Amniotic epithelial cell (primary cell): ENCODE measurements around the gene NRBF2.
"Not testable (repeated sequence)": the region's sequence is repeated elsewhere in the genome, so short reads cannot be mapped to it uniquely, and the experiment has no call there.

ENCODE experiments used
- DNase-seq: peaks from one replicate; pipeline ENCODE4 v3.0.0-alpha.2; 2010; ENCODE audit warnings: low read depth

Gene NRBF2

DNA sequence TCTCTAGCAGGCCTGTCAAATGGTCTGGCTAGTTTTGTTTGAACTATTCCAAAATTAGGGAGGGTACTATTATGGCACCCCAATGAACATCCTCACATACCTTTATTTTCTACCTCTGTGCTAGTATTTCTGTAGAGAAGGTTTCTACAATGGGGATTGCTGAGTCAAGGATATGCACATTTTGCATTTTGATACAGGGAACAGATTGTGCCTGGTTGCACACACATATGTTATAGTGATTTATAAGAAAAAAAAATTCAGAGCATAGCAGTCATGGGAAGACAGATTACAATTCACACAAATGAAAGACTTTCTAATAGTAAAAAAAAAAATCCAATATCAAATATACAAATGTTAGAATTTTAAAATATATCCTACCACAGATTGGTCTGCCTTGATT is 14.1 kb upstream of the NRBF2 start:
- DNase-seq: no peak

DNA sequence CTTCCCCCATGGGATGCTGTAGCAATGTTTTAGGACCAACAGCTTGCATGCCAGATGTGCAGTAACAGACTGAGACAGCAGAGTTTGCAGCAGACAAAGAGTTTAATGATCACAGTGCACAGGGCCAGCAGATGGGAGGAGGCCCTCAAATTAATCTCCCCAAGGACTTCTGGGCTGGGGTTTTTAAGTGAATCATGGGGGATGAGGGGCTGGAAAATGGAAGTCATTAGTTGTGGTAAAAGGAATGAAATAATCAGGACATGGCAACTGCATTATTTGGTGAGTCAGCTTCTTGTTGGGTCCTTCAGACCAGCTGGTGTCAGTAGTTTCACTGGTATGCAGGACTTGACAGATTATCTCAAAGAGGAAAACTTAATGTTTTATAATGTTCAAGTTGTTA is 12.6 kb upstream of the NRBF2 start:
- peak; percentile 95 for DNase-seq

DNA sequence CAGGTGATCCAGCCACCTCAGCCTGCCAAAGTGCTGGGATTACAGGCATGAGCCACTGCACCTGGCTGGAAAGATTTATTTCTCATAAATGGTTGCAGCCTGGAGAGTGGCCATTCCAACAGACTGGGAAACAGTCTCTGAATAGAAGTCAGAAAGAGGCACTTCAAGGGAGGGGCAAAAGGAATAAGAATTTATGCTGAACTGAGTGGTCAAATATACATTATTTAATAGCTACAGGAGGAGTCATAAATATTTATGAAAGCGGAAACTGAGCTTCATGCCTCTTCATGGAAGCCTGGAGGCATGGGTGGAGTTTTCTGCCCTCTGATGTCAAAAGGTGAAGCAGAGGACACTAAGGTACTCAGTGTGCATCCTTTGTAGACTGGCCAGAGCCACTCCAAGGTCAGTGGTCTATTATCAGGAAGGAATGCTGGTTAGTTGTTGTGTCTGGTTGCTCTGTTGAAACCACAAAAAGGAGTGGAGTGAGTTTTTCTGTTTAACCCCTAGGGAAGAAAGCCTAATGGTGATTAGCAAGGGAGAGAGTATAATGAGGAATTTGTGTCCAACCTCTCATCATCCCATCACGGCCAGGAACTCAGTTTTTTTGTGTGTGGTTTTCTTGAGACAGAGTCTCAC is 9.3 kb upstream of the NRBF2 start:
- DNase-seq: peak; percentile 96

DNA sequence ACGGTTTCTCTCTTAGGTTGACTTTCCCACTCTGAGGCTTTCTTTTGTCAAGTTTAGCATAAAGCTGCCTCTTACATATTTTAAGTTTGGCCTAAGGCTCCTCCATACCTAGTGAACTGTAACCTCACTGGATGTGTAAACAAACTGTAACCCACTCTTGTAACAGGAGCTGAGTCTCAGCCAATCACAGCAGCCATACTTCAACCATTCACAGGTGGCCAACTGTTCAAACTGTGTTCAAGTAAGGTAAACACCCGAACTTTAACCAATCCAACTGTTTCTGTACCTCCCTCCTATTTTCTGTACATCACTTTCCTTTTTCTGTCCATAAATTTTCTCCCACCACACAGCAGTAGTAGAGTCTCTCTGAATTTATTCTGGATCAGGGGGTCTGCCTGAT is 7.7 kb upstream of the NRBF2 start:
- DNase-seq: no peak

DNA sequence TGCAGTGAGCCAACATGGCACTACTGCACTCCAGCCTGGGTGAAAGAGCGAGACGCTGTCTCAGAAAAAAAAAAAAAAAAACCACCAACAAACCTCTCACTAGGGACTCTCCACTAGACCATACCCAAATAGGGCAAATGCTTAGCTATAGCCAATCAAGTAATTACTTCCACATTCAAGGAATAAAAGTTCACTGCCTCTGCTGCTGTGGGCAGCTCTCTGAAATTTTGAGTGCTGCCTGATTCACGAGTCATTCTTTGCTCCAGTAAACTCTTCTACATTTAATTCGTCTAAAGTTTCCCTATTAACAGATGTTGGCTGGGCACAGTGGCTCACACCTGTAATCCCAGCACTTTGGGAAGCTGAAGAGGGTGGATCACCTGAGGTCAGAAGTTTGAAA is 4.7 kb upstream of the NRBF2 start:
- no peak for DNase-seq

DNA sequence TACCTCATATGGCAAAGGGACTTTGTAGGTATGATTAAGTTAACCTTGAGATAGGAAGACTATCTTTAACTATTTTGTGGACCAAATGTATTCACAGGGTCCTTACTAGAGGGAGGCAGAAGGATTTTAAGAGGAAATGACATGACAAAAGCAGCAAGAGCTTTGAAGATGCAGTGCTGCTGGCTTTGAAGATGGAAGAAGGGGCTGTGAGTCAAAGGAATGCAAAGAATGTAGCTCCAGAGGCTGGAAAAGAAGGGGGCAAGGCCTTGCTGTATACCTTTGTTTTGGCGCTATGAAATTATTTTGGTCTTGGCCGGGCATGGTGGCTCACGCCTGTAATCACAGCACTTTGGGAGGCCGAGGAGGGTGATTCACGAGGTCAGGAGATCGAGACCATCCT is 3.2 kb upstream of the NRBF2 start:
- DNase-seq: no peak

DNA sequence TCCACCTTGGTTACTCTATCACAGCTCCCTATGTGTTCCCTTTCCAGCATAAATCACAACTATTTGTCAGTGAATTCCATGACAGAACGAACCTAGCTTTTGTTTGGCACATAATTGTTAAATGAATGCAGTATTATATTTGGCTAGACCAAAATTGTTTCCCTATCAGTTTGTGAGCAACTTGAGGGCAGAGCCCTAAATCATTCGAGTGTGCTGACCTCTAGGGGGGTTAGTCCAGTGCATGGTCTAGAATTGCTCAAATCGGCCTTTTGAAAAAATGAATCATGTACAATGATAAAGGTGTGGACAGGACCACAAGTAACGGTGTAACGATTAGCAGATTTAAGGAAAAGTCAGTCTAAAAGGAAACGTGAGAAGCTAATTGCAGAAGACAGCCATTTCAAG is 475 bp upstream of the NRBF2 start:
- DNase-seq: no peak

DNA sequence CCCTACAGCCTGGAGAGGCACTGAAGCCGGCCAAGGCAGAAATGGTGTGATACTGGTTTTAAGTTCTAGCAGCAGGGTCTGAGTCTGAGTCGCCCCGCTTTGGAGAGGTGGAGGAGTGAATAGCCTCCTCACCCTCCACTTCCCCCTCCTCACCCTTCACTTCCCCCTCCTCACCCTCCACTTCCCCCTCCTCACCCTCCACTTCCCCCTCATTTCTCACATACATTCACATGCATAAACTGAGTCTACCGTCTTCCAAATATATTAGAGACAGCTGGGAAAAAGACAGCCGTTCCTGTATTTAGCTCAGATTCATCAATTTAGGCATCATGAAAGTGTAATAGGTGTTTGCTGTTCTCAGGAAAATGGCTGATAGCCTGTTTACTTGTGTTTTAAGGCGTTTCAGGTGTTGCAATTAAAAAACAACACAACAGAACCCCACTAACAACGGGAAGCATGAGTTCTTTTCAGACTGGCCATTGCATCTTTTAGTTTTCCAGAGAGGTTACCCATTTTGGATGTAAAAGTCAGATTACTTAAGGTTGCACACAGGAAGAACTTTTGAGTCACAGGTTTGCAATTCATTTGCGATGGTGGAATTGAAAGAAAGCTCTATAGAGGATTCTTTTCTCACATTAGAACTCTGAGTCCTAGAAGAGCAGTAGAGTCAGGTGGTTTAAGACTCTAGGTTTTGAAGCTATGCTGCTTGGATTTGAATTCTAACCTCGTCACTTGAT is 861 bp downstream of the NRBF2 start:
- DNase-seq: peak; percentile 53

DNA sequence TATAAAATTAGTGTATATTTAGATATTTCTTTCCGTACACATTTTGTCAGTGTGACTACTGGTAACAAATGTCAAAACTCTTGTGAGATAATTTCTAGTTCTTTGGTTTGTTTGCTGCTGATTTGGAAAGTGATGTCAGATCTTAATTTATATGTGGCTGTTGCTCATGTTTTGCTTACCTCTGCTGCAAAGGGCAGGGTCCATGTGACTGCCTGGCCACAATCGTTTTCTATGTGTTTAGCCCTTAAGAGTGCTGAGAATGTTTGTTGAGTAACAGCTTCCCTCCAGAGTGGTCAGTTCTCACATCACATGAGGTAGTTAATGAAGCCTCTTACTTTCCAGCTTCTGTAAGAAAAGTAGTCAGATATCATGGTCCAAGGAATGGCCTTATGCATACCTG is 4.2 kb downstream of the NRBF2 start:
- DNase-seq: peak; percentile 96

DNA sequence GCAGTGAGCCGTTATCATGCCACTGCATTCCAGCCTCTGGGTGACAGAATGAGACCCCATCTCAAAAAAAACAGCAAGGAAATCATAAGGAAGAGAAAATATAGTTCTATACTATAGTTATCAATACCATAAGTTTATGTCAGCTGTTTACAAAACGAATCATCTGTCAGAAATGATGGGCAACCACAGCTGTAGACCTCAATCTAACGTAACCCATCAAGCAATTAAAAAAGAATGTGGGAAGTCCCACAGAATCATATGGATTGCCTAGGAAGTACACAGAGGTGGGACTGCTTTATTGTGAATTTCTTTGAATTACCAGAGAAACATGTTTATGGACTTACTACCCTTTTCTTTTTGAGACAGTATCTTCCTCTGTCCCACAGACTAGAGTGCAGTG is 6.9 kb downstream of the NRBF2 start:
- DNase-seq: no peak

DNA sequence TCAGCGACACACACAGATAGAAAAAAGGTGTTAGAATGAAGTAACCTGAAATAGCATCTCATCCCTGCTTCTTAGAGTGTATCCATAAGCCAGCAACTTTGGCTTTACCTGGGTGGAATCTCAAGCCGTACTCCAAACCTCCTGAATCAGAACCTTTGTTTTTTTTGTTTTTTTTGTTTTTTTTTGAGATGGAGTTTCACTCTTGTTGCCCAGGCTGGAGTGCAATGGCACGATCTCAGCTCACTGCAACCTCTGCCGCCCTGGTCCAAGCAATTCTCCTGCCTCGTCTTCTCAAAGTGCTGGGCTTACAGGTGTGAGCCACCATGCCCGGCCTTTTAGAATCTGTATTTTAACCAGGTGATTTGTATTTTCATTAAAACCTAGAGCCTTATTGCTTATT is 9.0 kb downstream of the NRBF2 start:
- DNase-seq: no peak

DNA sequence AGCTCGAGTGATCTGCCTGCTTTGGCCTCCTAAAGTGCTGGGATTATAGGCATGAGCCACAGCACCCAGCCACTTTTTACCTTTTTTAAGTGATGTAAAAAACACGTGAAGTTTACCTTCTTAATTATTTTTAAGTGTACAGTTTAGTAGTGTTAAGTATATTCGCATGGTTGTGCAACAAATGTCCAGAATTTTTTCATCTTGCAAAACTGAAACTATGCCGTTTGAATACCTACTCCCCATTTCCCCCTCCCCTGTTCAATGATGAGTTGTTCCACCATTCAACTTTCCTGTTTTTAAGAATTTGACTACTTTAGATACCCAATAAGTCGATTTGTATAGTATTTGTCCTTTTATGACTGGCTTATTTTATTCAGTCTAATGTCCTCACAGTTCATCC is 10.9 kb downstream of the NRBF2 start:
- no peak for DNase-seq

DNA sequence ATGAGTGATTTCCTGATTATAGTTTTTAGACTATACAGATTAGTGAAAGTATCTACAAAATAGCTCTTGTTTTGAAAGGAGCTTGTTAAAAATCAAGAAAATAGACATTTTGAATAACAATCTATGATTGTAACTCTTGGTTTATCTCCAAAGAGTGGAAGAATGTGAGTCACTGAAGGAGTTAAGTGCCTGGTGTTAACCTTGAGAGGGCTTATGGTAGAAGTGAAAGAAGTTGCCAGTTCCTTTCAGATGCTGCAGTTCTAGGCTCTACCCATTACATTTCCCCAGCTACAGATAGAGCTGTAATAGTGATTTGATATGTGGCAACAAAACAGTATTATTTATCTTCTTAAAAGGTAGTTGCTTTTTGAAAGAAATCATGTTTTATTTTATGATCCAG is 12.7 kb downstream of the NRBF2 start:
- peak; percentile 72 for DNase-seq

DNA sequence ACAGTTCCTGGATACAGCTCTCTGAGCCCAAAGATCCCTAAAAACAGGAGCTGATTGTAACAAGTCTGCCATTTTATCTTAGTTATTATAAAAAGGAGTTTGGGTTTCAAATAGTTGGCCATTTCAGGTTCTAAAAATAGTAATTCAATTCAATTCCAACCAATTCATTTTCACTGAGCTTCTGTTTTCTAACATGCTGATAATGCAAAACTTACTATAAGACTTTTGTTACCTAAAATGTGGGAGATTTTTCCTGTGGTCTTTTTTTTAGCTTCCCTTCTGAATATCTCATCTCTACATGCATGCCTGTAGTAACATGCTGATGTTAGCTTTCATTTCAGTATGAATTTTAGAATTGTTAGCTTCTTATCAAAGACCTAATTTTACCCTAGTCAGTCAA is 13.4 kb downstream of the NRBF2 start:
- no peak for DNase-seq

DNA sequence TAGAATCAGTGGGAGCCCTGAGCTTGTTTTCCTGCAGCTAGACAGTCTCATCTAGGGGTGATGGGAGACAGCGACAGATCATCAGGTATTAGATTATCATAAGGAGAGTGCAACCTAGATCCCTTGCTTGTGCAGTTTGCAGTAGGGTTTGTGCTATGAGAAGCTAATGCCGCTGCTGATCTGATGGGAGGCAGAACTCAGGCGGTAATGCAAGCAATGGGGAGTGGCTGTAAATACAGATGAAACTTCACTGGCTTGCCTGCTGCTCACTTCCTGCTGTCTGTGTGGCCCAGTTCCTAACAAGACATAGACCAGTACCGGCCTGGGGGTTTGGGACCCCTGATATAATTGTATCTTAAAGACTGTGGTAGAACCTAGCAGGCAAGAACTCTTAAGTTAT is 17.6 kb downstream of the NRBF2 start:
- DNase-seq: no peak

DNA sequence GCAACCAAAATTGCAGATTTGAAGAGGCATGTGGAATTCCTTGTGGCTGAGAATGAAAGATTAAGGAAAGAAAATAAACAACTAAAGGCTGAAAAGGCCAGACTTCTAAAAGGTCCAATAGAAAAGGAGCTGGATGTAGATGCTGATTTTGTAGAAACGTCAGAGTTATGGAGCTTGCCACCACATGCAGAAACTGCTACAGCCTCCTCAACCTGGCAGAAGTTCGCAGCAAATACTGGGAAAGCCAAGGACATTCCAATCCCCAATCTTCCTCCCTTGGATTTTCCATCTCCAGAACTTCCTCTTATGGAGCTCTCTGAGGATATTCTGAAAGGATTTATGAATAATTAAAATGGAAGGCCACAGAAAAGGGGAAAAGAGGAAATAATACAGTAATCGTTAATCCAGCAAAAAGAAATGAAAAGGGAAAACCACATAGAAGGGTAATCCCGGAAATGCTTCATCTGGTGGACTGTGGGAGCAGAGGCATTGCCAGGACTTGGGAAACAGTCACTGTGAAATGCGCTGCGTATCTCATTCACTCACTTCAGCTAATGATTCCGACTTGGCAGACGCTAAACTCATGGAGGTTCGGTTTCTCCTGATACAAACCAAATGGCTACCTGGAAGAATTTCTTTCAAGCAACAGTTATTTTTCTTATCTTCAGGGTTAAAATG is 20.9 kb downstream of the NRBF2 start:
- DNase-seq: not testable (repeated sequence)

DNA sequence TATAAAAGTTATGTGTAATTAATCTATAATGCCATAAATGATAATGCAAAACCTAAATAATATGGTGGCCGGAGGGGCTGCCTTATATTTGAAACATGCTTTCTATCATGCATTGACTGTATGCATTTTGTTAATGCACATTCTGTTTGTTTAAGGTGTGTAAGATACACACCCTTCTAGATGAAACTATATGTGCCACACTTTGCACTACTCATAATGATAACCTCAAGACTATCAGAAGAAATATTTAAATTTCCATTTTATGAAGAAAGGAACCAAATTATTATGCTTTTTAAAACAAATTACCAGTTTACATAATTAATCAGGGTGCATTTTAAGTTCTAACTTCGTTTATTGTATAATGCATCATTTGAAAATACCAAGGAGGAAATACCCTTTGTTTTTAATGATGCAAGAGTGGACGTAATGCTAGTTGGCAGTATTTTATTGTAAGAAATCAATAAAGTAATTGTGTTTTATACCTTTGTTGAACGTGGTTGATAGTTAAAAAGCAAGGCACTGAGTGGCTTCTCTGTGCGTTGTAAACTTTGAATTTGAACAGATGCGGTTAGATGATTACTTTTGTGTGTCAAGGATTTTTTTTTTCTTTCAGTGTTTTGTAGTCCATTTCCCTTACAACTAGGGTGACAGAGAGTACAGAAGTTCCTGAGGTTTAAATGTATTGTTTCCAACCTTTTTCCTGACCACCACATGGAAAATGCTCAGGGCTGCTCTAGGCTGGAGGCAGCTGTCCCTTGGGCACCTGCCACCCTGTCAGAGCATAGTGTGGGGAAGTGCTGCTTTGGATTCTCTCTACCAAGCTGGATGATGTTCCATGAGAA is 21.6 kb downstream of the NRBF2 start:
- DNase-seq: no peak

DNA sequence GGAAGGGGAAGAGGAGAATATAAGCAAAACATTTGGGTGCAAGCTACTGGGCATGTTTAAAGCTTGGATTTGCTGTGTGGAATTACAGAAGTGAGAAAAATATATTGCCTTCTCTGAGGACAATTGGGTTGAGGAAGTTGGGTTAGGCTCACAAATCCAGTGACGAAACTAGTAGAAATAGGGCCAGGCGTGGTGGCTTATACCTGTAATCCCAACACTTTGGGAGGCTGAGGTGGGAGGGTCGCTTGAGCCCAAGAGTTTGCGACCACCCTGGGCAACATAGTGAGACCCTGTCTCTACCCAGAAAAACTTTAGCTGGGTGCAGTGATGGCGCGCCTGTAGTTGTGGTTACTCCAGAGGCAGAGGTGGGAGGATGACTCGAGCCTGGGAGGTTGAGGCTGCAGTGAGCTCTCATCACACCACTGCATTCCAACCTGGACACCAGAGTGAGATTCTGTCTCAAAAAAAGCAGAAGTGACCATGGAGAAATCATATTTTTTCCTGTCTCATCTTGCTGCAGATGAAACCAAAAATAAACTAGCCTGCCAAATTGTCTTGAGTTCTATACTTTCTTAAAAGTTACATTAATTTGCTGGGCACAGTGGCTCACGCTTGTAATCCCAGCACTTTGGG is 22.4 kb downstream of the NRBF2 start:
- DNase-seq: no peak

DNA sequence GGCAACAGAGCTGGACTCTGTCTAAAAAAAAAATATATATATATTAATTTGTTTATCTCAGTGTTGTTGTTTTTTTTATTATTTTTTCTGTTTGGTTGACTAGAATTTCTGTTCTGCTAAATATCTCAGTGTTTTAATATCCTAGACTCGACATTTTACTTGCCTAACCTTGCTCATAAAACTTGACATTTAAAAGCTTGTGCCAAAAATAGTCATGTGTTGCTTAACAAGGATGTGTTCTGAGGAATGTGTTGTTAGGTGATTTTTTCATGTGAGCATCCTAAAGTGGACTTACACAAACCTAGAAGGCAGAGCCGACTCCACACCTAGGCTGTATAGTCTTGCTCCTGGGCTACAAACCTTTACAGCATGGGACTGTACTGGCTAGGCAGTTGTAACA is 23.1 kb downstream of the NRBF2 start:
- peak; percentile 58 for DNase-seq

DNA sequence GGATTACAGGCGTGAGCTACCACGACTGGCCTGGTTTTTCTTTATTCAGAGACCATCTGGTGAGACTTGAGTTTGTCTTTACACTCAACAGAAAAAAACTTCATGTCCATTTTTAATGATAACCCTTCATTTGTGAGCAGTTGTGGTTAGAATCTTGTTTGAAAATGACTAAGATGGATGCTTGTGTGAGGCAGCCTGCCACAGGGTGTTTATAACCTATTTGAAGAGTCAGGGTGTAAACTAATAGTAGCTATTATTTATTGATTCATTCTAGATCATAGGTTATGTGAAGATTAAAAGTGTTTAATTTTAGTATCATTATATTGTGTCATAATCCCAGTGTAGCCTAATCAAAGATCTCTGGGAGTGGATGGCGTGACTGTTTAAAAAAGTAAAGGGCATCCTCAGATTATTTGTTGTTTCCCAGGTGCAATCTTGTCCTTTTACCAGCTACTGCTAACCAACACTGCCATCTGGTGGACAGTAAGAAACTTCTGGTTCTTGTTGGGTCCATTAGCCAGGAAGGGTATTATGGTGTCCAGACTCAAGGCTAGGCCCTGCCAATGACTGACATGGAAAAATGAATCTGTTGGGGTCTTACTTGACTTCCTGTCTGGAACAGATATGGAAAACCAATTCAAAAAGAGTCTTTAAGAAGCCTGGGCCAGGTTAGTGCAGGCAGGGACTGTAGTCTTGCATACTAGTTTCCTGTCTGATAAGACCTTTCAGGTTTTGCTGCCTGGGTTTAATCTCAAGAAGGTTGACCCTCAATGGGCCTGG is 24.9 kb downstream of the NRBF2 start:
- peak; percentile 89 for DNase-seq

DNA sequence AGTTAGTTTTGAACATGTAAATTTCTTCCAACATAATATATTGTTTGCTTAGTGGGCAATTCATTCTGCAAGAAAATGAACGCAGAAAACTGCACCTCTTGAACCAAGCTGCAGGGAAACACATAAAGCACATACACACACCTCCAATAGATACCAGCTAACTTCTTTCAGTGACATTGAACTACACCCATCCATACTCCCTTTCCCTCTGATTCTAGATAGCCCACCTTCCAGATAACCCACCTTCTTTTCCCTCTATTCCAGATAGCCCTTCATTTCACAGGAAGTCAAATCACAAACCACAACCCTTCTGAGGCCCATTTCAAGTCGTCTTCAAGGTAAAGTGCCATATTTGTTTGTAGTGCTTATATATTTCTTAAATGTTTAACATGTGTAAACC is 28.5 kb downstream of the NRBF2 start:
- no peak for DNase-seq
